ENCODE measurements around the gene CTBP2. TPM values are rescaled to one million over a fixed set of nuclear protein-coding genes. Genes with fewer than 3 reads are reported as not detected.
A peak's percentile ranks its signal among the peaks of the same experiment; 100 is the strongest.

The CTBP2 gene
- total RNA-seq, 1 donor from 2014 or later, result 57.7 TPM

DNA sequence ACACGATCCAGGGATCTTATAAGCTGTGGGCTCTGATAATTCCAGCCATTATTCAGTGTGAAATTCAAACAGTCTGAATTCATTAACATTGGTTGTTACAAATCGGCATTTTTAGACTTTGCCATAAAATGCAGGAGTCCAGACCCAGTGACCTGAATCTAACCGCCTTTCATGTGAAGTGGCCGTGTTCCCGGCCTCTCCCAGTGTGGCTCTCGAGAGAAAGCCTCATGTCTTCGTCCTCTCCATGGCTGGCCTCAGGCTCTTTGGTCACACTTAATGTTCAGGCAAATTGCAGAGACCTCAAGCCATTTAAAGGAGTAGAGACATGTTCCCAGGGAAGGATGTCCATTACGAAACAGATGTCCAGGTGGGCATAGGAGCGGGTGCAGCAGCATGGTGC is 59.3 kb downstream of the CTBP2 start:
- Histone ChIP-seq H3K4me1 (peaks cover 0 to 6% of the 10 kb centered on the region in 2 donors), H3K9me3 (no peaks in the 10 kb centered on the region), H3K27me3 (no peaks in the 10 kb centered on the region), H3K4me3 (no peak overlapping the region), H3K36me3 (peaks cover 3 to 16% of the 10 kb centered on the region in 2 donors), H3K27ac (no peak overlapping the region)
- TF ChIP-seq, protein P1, sequence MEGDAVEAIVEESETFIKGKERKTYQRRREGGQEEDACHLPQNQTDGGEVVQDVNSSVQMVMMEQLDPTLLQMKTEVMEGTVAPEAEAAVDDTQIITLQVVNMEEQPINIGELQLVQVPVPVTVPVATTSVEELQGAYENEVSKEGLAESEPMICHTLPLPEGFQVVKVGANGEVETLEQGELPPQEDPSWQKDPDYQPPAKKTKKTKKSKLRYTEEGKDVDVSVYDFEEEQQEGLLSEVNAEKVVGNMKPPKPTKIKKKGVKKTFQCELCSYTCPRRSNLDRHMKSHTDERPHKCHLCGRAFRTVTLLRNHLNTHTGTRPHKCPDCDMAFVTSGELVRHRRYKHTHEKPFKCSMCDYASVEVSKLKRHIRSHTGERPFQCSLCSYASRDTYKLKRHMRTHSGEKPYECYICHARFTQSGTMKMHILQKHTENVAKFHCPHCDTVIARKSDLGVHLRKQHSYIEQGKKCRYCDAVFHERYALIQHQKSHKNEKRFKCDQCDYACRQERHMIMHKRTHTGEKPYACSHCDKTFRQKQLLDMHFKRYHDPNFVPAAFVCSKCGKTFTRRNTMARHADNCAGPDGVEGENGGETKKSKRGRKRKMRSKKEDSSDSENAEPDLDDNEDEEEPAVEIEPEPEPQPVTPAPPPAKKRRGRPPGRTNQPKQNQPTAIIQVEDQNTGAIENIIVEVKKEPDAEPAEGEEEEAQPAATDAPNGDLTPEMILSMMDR (IDR thresholded peaks at IDR 0.05), result no peak
- peak in 1 of 2 donors; percentile 46 for DNase-seq (ENCODE audit: low spot score in 2 of 2)
- intact Hi-C loops (cut with DNase I), result no loop called here

DNA sequence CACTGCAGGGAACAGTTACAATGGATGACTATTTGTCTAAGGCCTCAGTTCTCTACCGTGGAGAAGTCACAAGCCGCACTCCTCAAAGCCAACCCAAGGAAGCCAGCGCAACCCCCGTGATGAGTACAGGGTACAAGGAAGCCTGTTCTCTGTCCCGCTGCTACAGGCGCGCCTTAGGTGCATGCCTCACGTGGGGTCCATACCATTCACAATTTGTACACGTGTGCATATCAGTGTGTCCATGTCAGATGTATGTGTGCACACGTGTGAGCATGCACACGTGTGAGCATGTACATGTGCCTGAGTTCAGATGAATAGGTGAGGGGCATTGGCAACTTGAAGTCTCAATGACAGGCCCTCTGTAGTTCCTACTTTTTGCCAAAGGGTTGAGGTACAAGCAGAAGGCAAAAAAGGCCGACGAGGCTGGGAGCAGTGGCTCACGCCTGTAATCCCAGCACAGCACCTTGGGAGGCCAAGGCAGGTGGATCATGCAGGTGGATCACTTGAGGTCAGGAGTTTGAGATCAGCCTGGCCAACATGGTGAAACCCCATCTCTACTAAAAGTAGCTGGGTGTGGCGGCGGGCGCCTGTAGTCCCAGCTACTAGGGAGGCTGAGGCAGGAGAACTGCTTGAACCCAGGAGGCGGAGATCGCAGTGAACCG is 62.8 kb downstream of the CTBP2 start:
- Histone ChIP-seq H3K4me3 (no peak overlapping the region), H3K27ac (no peak overlapping the region), H3K27me3 (no peaks in the 10 kb centered on the region), H3K4me1 (peaks cover 3 to 29% of the 10 kb centered on the region in 2 donors), H3K9me3 (no peaks in the 10 kb centered on the region), H3K36me3 (peaks cover 0 to 14% of the 10 kb centered on the region in 2 donors)
- DNase-seq (ENCODE audit: low spot score in 2 of 2), result no peak
- intact Hi-C loops (cut with DNase I), result no loop called here
- TF ChIP-seq, protein P1 (IDR thresholded peaks at IDR 0.05), result no peak

DNA sequence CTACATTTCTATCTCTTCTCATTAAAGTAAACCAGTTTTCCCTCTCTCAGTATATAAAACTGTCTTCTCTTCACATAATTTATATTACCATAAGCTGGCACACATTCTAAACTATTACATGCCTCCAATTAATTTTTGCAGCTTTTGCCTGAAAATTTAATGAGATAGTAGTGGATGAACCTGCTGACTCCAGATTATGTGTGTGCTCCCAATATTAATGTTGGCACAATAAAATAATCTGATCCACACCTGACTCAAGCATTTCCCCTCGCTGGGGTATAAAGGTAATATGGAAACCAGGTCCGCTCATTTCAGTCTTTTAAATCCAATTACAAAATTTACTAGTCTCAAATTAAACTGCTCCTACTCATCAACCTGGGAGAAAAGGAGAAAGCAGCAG is 63.4 kb downstream of the CTBP2 start:
- Histone ChIP-seq H3K4me3 (no peak overlapping the region), H3K36me3 (peaks cover 0 to 10% of the 10 kb centered on the region in 2 donors), H3K9me3 (no peaks in the 10 kb centered on the region), H3K4me1 (peaks cover 3 to 35% of the 10 kb centered on the region in 2 donors), H3K27ac (no peak overlapping the region), H3K27me3 (no peaks in the 10 kb centered on the region)
- no peak for DNase-seq (ENCODE audit: low spot score in 2 of 2)
- TF ChIP-seq, protein P1 (IDR thresholded peaks at IDR 0.05), result no peak
- intact Hi-C loops (cut with DNase I), result no loop called here

DNA sequence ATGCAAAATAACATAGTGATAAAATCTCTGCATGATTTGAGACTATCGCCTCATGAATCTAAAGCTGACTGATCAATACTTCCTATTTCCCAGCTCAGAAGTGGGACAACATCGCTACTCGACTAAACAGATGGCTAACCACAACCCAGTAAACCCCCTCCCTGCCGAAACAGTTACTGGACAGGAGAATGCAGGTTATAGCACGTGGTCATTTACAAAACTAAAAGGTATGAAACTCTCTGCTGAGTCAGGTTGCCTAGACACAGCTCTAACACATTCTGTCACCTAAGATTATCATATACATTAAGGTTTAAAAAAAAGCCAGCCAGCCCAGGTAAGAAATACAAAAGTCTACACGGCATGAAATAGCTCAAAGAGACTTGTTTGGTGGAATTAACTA is 64.0 kb downstream of the CTBP2 start:
- Histone ChIP-seq H3K36me3 (peaks cover 0 to 4% of the 10 kb centered on the region in 2 donors), H3K27ac (peak overlapping the region in 1 of 2 donors; percentile 52), H3K4me1 (peaks cover 3 to 41% of the 10 kb centered on the region in 2 donors), H3K9me3 (no peaks in the 10 kb centered on the region), H3K27me3 (no peaks in the 10 kb centered on the region), H3K4me3 (no peak overlapping the region)
- intact Hi-C loops (cut with DNase I), result no loop called here
- TF ChIP-seq, protein P1 (IDR thresholded peaks at IDR 0.05), result no peak
- no peak for DNase-seq (ENCODE audit: low spot score in 2 of 2)

DNA sequence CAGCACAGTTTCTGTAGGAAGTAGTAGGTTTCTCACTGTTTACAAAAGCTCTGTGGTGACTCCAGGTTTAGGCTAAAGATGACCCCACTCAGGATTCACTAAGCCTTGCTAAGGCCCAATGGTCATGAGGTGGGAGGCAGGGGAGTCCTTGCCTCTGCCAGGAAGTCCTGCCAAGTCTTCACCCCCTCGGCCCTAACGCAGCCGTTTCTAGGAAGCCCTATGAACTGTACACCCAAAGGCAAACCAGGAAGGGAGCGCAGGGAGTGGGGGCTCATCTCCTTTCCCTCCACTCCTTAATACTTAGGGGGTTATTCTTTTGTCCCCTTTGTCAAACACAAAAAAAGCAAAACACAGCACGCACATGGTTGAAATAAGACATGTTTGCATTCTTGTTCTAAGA is 64.6 kb downstream of the CTBP2 start:
- no peak for DNase-seq (ENCODE audit: low spot score in 2 of 2)
- TF ChIP-seq, protein P1 (IDR thresholded peaks at IDR 0.05), result no peak
- H3K36me3 ChIP-seq, result peaks cover 0 to 4% of the 10 kb centered on the region in 2 donors
- H3K9me3 ChIP-seq, result no peaks in the 10 kb centered on the region
- H3K4me1 ChIP-seq, result peaks cover 3 to 43% of the 10 kb centered on the region in 2 donors
- no peak overlapping the region for H3K4me3 ChIP-seq
- H3K27ac ChIP-seq, result peak overlapping the region in 1 of 2 donors; percentile 52
- no peaks in the 10 kb centered on the region for H3K27me3 ChIP-seq
- intact Hi-C loops (cut with DNase I), result no loop called here

All from ascending aorta (tissue), 2 donors.